Measurements from ENCODE around the gene RNF183.
A peak's percentile ranks its signal among the peaks of the same experiment; 100 is the strongest.

Gene RNF183, protein sequence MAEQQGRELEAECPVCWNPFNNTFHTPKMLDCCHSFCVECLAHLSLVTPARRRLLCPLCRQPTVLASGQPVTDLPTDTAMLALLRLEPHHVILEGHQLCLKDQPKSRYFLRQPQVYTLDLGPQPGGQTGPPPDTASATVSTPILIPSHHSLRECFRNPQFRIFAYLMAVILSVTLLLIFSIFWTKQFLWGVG

GRCh38 chr9:113302792-113303418 lies at the start of gene RNF183:
TSS of gene RNF183 (minus strand) at chr9:113303376. CDS start at chr9:113298184, 5,192 bp downstream.
- DNase-seq (ENCODE audit: low spot score): no peak

- DNase-seq (ENCODE audit: low spot score): no peak
Measured at GRCh38 chr9:113352411-113352810, 49.2 kb upstream of the RNF183 start.

GRCh38 chr9:113352006-113352405 lies 48.8 kb upstream of the RNF183 start:
- DNase-seq (ENCODE audit: low spot score): no peak

GRCh38 chr9:113350937-113351336 lies 47.8 kb upstream of the RNF183 start:
- no peak for DNase-seq (ENCODE audit: low spot score)

GRCh38 chr9:113350107-113350661 lies 47.0 kb upstream of the RNF183 start:
- no peak for DNase-seq (ENCODE audit: low spot score)

DNA sequence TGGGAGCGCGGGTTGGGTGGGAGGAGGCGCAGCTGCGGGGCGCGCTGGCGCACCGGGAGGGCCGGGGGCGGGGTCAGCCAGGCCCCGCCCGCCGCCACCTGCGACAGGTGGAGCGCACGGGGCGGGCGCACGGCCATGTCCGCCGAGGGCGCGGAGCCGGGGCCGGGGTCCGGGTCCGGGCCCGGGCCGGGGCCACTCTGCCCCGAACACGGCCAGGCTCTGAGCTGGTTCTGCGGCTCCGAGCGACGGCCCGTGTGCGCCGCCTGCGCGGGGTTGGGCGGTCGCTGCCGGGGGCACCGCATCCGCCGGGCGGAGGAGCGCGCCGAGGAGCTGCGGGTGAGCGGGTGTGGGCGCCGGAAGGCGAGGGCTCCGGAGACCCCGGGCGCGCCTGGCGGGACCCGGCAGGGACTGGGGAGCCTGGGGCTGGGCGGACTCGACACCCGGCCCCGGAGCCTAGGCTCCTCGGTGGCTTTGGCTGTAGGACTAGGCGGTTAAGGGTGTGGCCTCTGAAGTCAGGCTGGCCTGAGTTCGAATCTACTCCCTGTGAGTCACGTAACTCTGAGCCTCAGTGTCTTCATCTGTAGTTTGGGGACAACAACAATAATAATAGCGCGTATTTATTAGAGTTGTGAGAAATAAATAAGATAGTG lies 46.4 kb upstream of the RNF183 start, which contains the start of gene BSPRY:
BSPRY (plus strand) TSS at position 97 of the 650 bp plus-strand sequence; CDS start at position 136, 39 bp downstream.
- DNase-seq (ENCODE audit: low spot score): peak; percentile 38

- DNase-seq (ENCODE audit: low spot score): no peak
Measured at GRCh38 chr9:113349066-113349444, 45.9 kb upstream of the RNF183 start.

DNA sequence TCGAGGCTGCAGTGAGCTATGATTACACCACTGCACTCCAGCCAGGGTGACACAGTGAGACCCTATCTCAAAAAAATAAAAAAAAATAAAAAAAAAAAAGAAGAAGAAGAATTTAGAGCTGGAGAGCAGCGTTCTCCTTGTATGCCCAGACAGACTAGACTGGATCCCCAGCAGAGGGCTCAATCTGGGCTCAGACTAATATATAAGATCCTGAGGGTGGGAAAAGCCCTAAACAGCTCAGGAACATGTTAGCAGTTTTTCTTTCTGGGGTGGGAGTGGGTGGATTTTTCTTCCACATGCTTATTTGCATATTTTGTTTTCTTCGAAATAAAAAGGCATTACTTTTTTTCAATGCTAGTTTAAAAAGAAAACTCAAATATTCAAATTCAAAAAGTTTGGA lies 45.3 kb upstream of the RNF183 start:
- no peak for DNase-seq (ENCODE audit: low spot score)

DNA sequence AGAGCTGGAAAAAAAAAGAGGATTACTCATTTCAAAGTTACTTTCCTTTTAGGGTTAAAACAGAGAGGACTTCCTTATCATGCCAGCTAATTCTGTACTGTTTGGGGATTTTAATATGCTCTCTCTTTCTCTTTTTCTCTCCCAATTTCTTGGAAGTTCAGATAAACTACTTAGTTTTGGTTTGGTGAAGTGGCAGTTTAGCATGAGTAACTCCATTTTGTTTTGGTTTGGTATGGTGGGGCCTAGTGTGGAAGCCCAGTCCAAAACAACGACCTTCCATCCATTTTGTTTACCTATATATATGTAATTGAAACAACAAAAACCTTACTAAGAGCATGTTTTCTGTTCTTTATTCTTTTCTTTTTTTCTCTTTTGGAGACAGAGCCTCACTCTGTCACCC lies 42.5 kb upstream of the RNF183 start:
- no peak for DNase-seq (ENCODE audit: low spot score)

- DNase-seq (ENCODE audit: low spot score): no peak
Measured at GRCh38 chr9:113345190-113345589, 42.0 kb upstream of the RNF183 start.

- DNase-seq (ENCODE audit: low spot score): peak; percentile 55
Measured at GRCh38 chr9:113343732-113344231, 40.6 kb upstream of the RNF183 start.

- no peak for DNase-seq (ENCODE audit: low spot score)
Measured at GRCh38 chr9:113341712-113342410, 38.7 kb upstream of the RNF183 start.

- peak; percentile 97 for DNase-seq (ENCODE audit: low spot score)
Measured at GRCh38 chr9:113340011-113340699, 37.0 kb upstream of the RNF183 start, which contains the start of gene WDR31. TSS of gene WDR31 (minus strand) at chr9:113340275. CDS start at chr9:113332022, 8,253 bp downstream.

DNA sequence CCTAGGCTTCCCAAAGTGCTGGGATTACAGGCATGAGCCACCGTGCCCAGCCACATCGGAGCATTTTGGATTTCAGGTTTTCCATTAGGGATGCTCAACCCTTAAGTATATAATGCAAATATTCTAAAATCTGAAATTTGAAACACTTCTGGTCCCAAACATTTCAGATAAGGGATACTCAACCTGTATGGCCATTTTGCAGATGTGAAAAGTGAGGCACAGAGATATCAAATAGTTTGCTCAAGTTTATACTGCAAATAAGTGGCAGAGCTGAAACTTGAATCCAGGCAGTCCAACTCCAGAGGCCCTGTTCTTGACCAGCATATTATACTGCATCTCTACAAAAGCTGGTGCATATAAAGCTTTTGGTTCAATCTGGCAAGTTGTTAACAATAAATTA lies 34.5 kb upstream of the RNF183 start:
- no peak for DNase-seq (ENCODE audit: low spot score)

GRCh38 chr9:113331780-113332179 lies 28.6 kb upstream of the RNF183 start:
- no peak for DNase-seq (ENCODE audit: low spot score)

DNA sequence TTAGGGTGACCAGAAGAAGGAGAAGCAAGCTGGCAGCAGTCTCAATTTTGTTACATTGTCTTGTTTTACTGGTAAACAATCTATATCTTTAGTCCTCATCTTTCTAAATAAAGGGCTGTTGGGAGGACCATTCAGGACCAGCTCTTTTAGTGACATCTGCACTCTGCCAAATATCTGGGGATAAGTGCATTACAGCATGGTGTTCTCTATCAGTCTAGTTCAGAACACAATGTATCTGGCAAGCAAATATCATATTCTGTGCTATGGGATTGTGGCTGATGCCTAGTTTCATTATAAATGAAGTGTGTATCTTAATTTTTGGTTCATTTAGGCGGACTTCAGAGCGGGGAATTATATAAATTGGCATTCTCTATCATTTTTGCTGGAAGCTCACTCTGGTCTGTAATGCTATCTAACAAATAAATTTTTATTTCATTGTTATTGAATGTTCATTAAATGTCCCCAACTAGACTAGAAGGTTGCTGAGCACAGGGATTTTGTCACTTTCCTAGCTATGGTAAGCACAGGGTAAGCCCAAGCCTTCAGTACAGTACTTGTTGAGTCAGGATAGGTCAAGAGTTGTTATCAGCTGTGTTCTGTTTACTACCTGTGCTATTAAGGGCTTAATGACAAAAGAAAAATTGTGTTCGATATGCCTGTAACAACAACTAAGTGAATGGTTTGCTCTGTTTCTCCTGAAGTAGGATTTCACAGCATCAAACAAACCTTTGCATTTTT lies 25.0 kb upstream of the RNF183 start:
- DNase-seq (ENCODE audit: low spot score): no peak

GRCh38 chr9:113326230-113326629 lies 23.1 kb upstream of the RNF183 start:
- DNase-seq (ENCODE audit: low spot score): no peak

DNA sequence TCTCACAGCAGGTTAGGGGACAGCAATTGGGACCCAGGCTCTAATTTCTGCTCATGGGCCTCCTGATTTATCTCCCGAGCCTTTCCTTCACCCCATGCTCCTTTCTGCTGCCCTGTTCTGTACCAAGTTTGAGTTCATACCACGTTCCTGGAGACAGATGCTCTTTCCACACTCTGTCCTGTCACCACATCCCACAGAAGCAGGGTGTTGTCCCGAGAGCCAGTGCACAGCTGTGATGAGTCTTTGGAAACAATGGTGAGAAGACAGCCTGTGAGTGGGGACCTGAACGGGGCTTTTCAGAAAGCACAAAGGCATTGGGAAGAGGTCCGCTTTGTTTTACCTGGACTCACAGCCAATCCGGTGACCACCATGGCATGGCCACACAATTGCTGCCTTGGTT lies 19.5 kb upstream of the RNF183 start:
- DNase-seq (ENCODE audit: low spot score): no peak

GRCh38 chr9:113320051-113320450 lies 16.9 kb upstream of the RNF183 start:
- no peak for DNase-seq (ENCODE audit: low spot score)

DNA sequence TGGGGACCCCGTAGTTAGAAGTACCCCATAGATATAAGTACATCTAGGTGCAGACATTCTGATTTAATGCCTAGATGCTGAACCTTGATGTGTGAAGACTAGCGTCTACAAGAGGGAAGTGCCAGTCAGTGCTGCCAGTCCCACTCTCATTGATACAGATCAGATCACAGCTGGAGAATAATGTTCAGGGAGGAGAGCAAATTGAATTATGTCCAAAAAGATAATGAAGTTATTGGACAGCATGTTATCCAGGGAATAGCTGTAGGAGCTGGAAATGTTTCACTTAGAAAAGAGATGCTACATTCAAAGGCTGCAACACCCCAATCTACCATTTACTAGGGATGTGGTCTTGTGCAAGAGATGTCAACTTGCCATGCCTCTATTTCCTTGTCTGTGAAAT lies 15.9 kb upstream of the RNF183 start:
- no peak for DNase-seq (ENCODE audit: low spot score)

DNA sequence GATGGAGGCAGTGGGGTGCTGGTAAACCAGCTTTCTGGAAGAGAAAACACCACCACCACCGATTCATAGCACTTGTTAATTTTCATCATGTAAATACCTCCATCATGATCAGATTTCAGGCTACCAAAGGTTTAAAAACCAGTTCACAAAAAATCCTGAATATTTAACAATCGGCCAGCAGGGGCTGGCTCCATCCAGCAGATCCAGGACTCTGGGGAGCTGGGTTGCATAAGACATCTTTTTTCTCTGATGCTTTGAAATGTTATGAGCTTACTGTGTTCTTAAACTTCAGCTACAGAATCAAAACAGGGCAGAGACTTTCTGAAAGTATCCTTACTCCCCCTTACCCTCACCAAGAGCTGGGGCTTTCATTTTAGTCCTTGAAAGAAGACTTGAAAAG lies 14.6 kb upstream of the RNF183 start:
- DNase-seq (ENCODE audit: low spot score): peak; percentile 47

All from GM03348 (cell line).